Ovary (tissue), 3 donors: ENCODE measurements around the gene CD79B.

Experiments used
- CTCF ChIP-seq, 3 donors: fragments of 450-650 bp in 2 of 3; fragments of 200-600 bp in 1 of 3; IDR thresholded peaks; one replicate each; pipeline versions ENCODE4 v1.5.1 to v1.8.0; 2016 to 2022; ENCODE audit warnings: antibody characterized with exemption in 3 of 3, mild to moderate bottlenecking in 1 of 3
- EP300 ChIP-seq: sonication (generic); formaldehyde crosslinking; IDR thresholded peaks from one replicate; pipeline ENCODE4 v1.6.1; 2017; ENCODE audit warnings: antibody characterized with exemption
- POLR2A ChIP-seq: fragments of 450-650 bp; IDR thresholded peaks from one replicate; pipeline ENCODE4 v1.6.1; 2017; ENCODE audit warnings: antibody characterized with exemption, mild to moderate bottlenecking, moderate library complexity
- donor health status: DM: no; HTN: no; CAD: no.

- TF ChIP-seq CTCF (IDR thresholded peaks at IDR 0.05): no peak
- TF ChIP-seq EP300: no peak
- TF ChIP-seq POLR2A: no peak
Observed at GRCh38 chr17:63916566-63917185, 15.5 kb downstream of the CD79B start.
